Measurements from ENCODE around the gene SDHA.
"Not testable (repeated sequence)": the region's sequence is repeated elsewhere in the genome, so short reads cannot be mapped to it uniquely, and the experiment has no call there.

Gene SDHA

GRCh38 chr5:300691-301435 lies 82.7 kb downstream of the SDHA start:
- DNase-seq (ENCODE audit: low spot score): not testable (repeated sequence)

- DNase-seq (ENCODE audit: low spot score): not testable (repeated sequence)
These were observed 84.3 kb downstream of the SDHA start for GRCh38 chr5:302416-302815.

- DNase-seq (ENCODE audit: low spot score): no peak
These were observed 84.8 kb downstream of the SDHA start for GRCh38 chr5:302966-303365.

- not testable (repeated sequence) for DNase-seq (ENCODE audit: low spot score)
These were observed 85.6 kb downstream of the SDHA start for GRCh38 chr5:303741-304140.

- DNase-seq (ENCODE audit: low spot score): no peak
These were observed 86.9 kb downstream of the SDHA start for GRCh38 chr5:305050-305449.

GRCh38 chr5:305459-305858 lies 87.3 kb downstream of the SDHA start:
- no peak for DNase-seq (ENCODE audit: low spot score)

- DNase-seq (ENCODE audit: low spot score): no peak
These were observed 88.1 kb downstream of the SDHA start for GRCh38 chr5:306011-306805.
